Neural cell (in vitro differentiated cells): ENCODE results near the gene PSORS1C2. TPM values are rescaled to one million over a fixed set of nuclear protein-coding genes. Genes with fewer than 3 reads are reported as not detected.

ENCODE experiments used
- H2AFZ ChIP-seq: fragments of 200-600, 300-800 bp; sonication (generic), shearing (Covaris generic); 2 replicates; pipeline ENCODE4 v1.6.0; 2014; ENCODE audit warnings: low read depth, mild to moderate bottlenecking, antibody characterized with exemption, low read length, moderate library complexity
- H3F3A ChIP-seq: fragments of 200-600 bp; shearing (Covaris generic); 2 replicates; pipeline ENCODE4 v1.6.1; 2016; ENCODE audit warnings: mild to moderate bottlenecking, moderate library complexity, mixed read lengths, antibody characterized with exemption, low read length; ENCODE audit not compliant: insufficient read depth, poor library complexity, severe bottlenecking
- H3K27ac ChIP-seq: fragments of 200-600, 300-800 bp; sonication (generic), shearing (Covaris generic); 2 replicates; pipeline ENCODE4 v1.5.1; 2014; ENCODE audit warnings: mild to moderate bottlenecking, low read length, moderate library complexity
- H3K27me3 ChIP-seq: fragments of 300-800, 200-600 bp; sonication (generic), shearing (Covaris generic); 2 replicates; pipeline ENCODE4 v1.6.0; 2014; ENCODE audit warnings: mild to moderate bottlenecking, low read depth, low read length, moderate library complexity; ENCODE audit not compliant: insufficient read depth
- H3K36me3 ChIP-seq: fragments of 300-800, 200-600 bp; sonication (generic), shearing (Covaris generic); 2 replicates; pipeline ENCODE4 v1.5.1; 2014; ENCODE audit warnings: mild to moderate bottlenecking, antibody characterized with exemption, low read length, moderate library complexity; ENCODE audit not compliant: insufficient read depth
- H3K4me2 ChIP-seq: fragments of 300-800, 200-600 bp; sonication (generic), shearing (Covaris generic); 2 replicates; pipeline ENCODE4 v1.6.0; 2014; ENCODE audit warnings: mild to moderate bottlenecking, low read length
- H3K4me3 ChIP-seq: fragments of 300-800, 200-600 bp; sonication (generic), shearing (Covaris generic); 2 replicates; pipeline ENCODE4 v1.5.1; 2014; ENCODE audit warnings: mild to moderate bottlenecking, low read length, moderate library complexity
- H3K79me2 ChIP-seq: fragments of 200-600 bp; shearing (Covaris generic); replicated peaks from 2 replicates; pipeline ENCODE4 v1.6.0; 2014; ENCODE audit warnings: mild to moderate bottlenecking, low read length, moderate library complexity; ENCODE audit not compliant: insufficient read depth
- H3K9ac ChIP-seq: fragments of 300-800, 200-600 bp; sonication (generic), shearing (Covaris generic); 2 replicates; pipeline ENCODE4 v1.6.1; 2016; ENCODE audit warnings: mild to moderate bottlenecking, low read length, mixed read lengths
- H3K9me2 ChIP-seq: fragments of 200-600 bp; shearing (Covaris generic); 2 replicates; pipeline ENCODE4 v1.6.1; 2016; ENCODE audit warnings: mild to moderate bottlenecking, low read length, mixed read lengths; ENCODE audit not compliant: insufficient read depth
- H3K9me3 ChIP-seq: fragments of 200-600, 300-800 bp; sonication (generic), shearing (Covaris generic); 2 replicates; pipeline ENCODE4 v1.6.1; 2016; ENCODE audit warnings: mild to moderate bottlenecking, mixed run types, low read length, moderate library complexity, mixed read lengths
- H4K20me1 ChIP-seq: fragments of 200-600 bp; shearing (Covaris generic); 2 replicates; pipeline ENCODE4 v1.6.1; 2016; ENCODE audit warnings: mild to moderate bottlenecking, mixed run types; ENCODE audit not compliant: insufficient read depth
- EP300 ChIP-seq: fragments of 450-650 bp; conservative IDR thresholded peaks from 2 replicates; pipeline ENCODE4 v1.6.1; 2014; ENCODE audit warnings: antibody characterized with exemption, mild to moderate bottlenecking, moderate library complexity; ENCODE audit not compliant: poor library complexity, severe bottlenecking
- EZH2 ChIP-seq: fragments of 200-600, 300-800 bp; shearing (Covaris generic), sonication (generic); IDR thresholded peaks from 2 replicates; pipeline ENCODE4 v1.6.1; 2014; ENCODE audit warnings: antibody characterized with exemption, low read length, borderline replicate concordance, mild to moderate bottlenecking; ENCODE audit not compliant: insufficient read depth, poor library complexity, severe bottlenecking
- MXI1 ChIP-seq: fragments of 450-650 bp; conservative IDR thresholded peaks from 2 replicates; pipeline ENCODE4 v1.6.1; 2014; ENCODE audit warnings: antibody characterized with exemption, mild to moderate bottlenecking; ENCODE audit not compliant: poor library complexity, severe bottlenecking
- POLR2AphosphoS5 ChIP-seq: IDR thresholded peaks from 2 replicates; pipeline ENCODE4 v1.6.1; 2012
- RAD21 ChIP-seq: fragments of 450-650 bp; conservative IDR thresholded peaks from 2 replicates; pipeline ENCODE4 v1.6.1; 2014; ENCODE audit warnings: antibody characterized with exemption, mild to moderate bottlenecking, moderate library complexity
- REST ChIP-seq: IDR thresholded peaks from 2 replicates; pipeline ENCODE4 v1.6.1; 2012; ENCODE audit warnings: borderline replicate concordance
- SMC3 ChIP-seq: fragments of 450-650 bp; conservative IDR thresholded peaks from 2 replicates; pipeline ENCODE4 v1.6.1; 2014; ENCODE audit warnings: antibody characterized with exemption, mild to moderate bottlenecking, moderate library complexity; ENCODE audit not compliant: poor library complexity
- TAF1 ChIP-seq: IDR thresholded peaks from 2 replicates; pipeline ENCODE4 v1.6.1; 2012; ENCODE audit warnings: low read depth
- polyA plus RNA-seq: library from polyadenylated mRNA; depleted of rRNA; stranded (reverse); fragments of >200 nt; gene quantifications from 2 replicates; pipeline ENCODE4 v1.2.3, GENCODE V29; 2014
- TF ChIP-seq, protein P1 (sequence below): fragments of 450-650 bp; IDR thresholded peaks from 2 replicates; pipeline ENCODE4 v1.5.1; 2014; ENCODE audit warnings: antibody characterized with exemption, mild to moderate bottlenecking, moderate library complexity; ENCODE audit not compliant: poor library complexity, severe bottlenecking

Gene PSORS1C2
- polyA plus RNA-seq, 1 donor from 2014 or later = not detected

- Histone ChIP-seq H3K4me2 (no peak overlapping the region), H3K79me2 (no peaks in the 10 kb centered on the region), H3K4me3 (no peak overlapping the region), H3K27ac (no peak overlapping the region), H3K9me3 (no peaks in the 10 kb centered on the region), H3K9ac (no peak overlapping the region), H2AFZ (no peak overlapping the region), H4K20me1 (no peaks in the 10 kb centered on the region), H3F3A (no peaks in the 10 kb centered on the region), H3K36me3 (no peaks in the 10 kb centered on the region), H3K27me3 (no peaks in the 10 kb centered on the region), H3K9me2 (no peaks in the 10 kb centered on the region)
- TF ChIP-seq, protein P1, sequence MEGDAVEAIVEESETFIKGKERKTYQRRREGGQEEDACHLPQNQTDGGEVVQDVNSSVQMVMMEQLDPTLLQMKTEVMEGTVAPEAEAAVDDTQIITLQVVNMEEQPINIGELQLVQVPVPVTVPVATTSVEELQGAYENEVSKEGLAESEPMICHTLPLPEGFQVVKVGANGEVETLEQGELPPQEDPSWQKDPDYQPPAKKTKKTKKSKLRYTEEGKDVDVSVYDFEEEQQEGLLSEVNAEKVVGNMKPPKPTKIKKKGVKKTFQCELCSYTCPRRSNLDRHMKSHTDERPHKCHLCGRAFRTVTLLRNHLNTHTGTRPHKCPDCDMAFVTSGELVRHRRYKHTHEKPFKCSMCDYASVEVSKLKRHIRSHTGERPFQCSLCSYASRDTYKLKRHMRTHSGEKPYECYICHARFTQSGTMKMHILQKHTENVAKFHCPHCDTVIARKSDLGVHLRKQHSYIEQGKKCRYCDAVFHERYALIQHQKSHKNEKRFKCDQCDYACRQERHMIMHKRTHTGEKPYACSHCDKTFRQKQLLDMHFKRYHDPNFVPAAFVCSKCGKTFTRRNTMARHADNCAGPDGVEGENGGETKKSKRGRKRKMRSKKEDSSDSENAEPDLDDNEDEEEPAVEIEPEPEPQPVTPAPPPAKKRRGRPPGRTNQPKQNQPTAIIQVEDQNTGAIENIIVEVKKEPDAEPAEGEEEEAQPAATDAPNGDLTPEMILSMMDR = no peak
- TF ChIP-seq TAF1 (no peak), REST (no peak), SMC3 (no peak), POLR2AphosphoS5 (no peak), EZH2 (no peak), RAD21 (no peak), MXI1 (no peak), EP300 (no peak)
These were observed 8.1 kb downstream of the PSORS1C2 start for GRCh38 chr6:31130751-31131150.

- TF ChIP-seq RAD21 = no peak
- no peak for TF ChIP-seq POLR2AphosphoS5
- TF ChIP-seq SMC3 = no peak
- no peak for TF ChIP-seq EP300
- TF ChIP-seq MXI1 = no peak
- TF ChIP-seq TAF1 = no peak
- TF ChIP-seq EZH2 = no peak
- no peak for TF ChIP-seq REST
- TF ChIP-seq, protein P1 = no peak
- H3K79me2 ChIP-seq = no peaks in the 10 kb centered on the region
- H3K36me3 ChIP-seq = no peaks in the 10 kb centered on the region
- no peak overlapping the region for H3K27ac ChIP-seq
- H3K4me2 ChIP-seq = no peak overlapping the region
- H3K9me3 ChIP-seq = no peaks in the 10 kb centered on the region
- H3F3A ChIP-seq = no peaks in the 10 kb centered on the region
- H3K27me3 ChIP-seq = no peaks in the 10 kb centered on the region
- no peak overlapping the region for H3K9ac ChIP-seq
- H2AFZ ChIP-seq = no peak overlapping the region
- no peak overlapping the region for H3K4me3 ChIP-seq
- H4K20me1 ChIP-seq = no peaks in the 10 kb centered on the region
- H3K9me2 ChIP-seq = no peaks in the 10 kb centered on the region
These were observed 9.7 kb downstream of the PSORS1C2 start for GRCh38 chr6:31129130-31129529.
